ENCODE data around the gene NDUFB2.

The NDUFB2 gene

GRCh38 chr7:140744005-140744404 is 47.5 kb downstream of the NDUFB2 start:
- no peak overlapping the region for H3K4me3 ChIP-seq (replicated peaks in 1 of 2; ENCODE audit: low read depth in 2 of 2, low read length in 2 of 2)
- no peak for DNase-seq (ENCODE audit: low read depth in 2 of 2)
- TF ChIP-seq CTCF (IDR thresholded peaks at IDR 0.05; ENCODE audit: low read depth, low read length): no peak

GRCh38 chr7:140745266-140746058 is 49.0 kb downstream of the NDUFB2 start:
- H3K4me3 ChIP-seq (replicated peaks in 1 of 2; ENCODE audit: low read depth in 2 of 2, low read length in 2 of 2): no peak overlapping the region
- no peak for TF ChIP-seq CTCF (IDR thresholded peaks at IDR 0.05; ENCODE audit: low read depth, low read length)
- no peak for DNase-seq (ENCODE audit: low read depth in 2 of 2)

GRCh38 chr7:140746751-140747150 is 50.2 kb downstream of the NDUFB2 start:
- TF ChIP-seq CTCF (IDR thresholded peaks at IDR 0.05; ENCODE audit: low read depth, low read length): no peak
- H3K4me3 ChIP-seq (replicated peaks in 1 of 2; ENCODE audit: low read depth in 2 of 2, low read length in 2 of 2): no peak overlapping the region
- no peak for DNase-seq (ENCODE audit: low read depth in 2 of 2)

- DNase-seq (ENCODE audit: low read depth in 2 of 2): no peak
- no peak overlapping the region for H3K4me3 ChIP-seq (replicated peaks in 1 of 2; ENCODE audit: low read depth in 2 of 2, low read length in 2 of 2)
- no peak for TF ChIP-seq CTCF (IDR thresholded peaks at IDR 0.05; ENCODE audit: low read depth, low read length)
Observed at GRCh38 chr7:140752533-140752932, 56.0 kb downstream of the NDUFB2 start.

GRCh38 chr7:140754506-140754905 is 58.0 kb downstream of the NDUFB2 start:
- H3K4me3 ChIP-seq (replicated peaks in 1 of 2; ENCODE audit: low read depth in 2 of 2, low read length in 2 of 2): no peak overlapping the region
- no peak for TF ChIP-seq CTCF (IDR thresholded peaks at IDR 0.05; ENCODE audit: low read depth, low read length)
- DNase-seq (ENCODE audit: low read depth in 2 of 2): no peak
